Mesothelial cell of epicardium (in vitro differentiated cells): ENCODE measurements around the gene SPON1. TPM values are rescaled to one million over a fixed set of nuclear protein-coding genes. Genes with fewer than 3 reads are reported as not detected.
"Not testable (repeated sequence)": the region's sequence is repeated elsewhere in the genome, so short reads cannot be mapped to it uniquely, and the experiment has no call there.

Experiments used
- DNase-seq, 2 experiments: peaks; one replicate each; pipeline ENCODE4 v3.0.0; 2021; ENCODE audit warnings: low spot score in 2 of 2; ENCODE audit not compliant: unreplicated experiment in 2 of 2
- H3K27ac Mint-ChIP-seq: 2 replicates; pipeline ENCODE4 v1.8.0; 2021; ENCODE audit warnings: mixed read lengths
- H3K27me3 Mint-ChIP-seq: 2 replicates; pipeline ENCODE4 v1.8.0; 2021; ENCODE audit warnings: low read depth, mixed read lengths
- H3K36me3 Mint-ChIP-seq: 2 replicates; pipeline ENCODE4 v1.8.0; 2021; ENCODE audit warnings: mixed read lengths
- H3K4me1 Mint-ChIP-seq: 2 replicates; pipeline ENCODE4 v1.8.0; 2021; ENCODE audit warnings: mixed read lengths
- H3K4me3 Mint-ChIP-seq: 2 replicates; pipeline ENCODE4 v1.8.0; 2021; ENCODE audit warnings: mild to moderate bottlenecking, moderate library complexity, mixed read lengths
- H3K9me3 Mint-ChIP-seq: 2 replicates; pipeline ENCODE4 v1.8.0; 2021; ENCODE audit warnings: mixed read lengths
- CTCF ChIP-seq: fragments of 200-600 bp; sonication (generic); IDR thresholded peaks from one replicate; pipeline ENCODE4 v1.5.0; 2021; ENCODE audit warnings: antibody characterized with exemption; ENCODE audit not compliant: unreplicated experiment
- total RNA-seq: library from RNA; stranded (reverse); gene quantifications from 3 replicates; pipeline ENCODE4 v1.2.1, GENCODE V29; 2021

SPON1 gene
- total RNA-seq, 1 donor from 2014 or later = 30.9 TPM

DNA sequence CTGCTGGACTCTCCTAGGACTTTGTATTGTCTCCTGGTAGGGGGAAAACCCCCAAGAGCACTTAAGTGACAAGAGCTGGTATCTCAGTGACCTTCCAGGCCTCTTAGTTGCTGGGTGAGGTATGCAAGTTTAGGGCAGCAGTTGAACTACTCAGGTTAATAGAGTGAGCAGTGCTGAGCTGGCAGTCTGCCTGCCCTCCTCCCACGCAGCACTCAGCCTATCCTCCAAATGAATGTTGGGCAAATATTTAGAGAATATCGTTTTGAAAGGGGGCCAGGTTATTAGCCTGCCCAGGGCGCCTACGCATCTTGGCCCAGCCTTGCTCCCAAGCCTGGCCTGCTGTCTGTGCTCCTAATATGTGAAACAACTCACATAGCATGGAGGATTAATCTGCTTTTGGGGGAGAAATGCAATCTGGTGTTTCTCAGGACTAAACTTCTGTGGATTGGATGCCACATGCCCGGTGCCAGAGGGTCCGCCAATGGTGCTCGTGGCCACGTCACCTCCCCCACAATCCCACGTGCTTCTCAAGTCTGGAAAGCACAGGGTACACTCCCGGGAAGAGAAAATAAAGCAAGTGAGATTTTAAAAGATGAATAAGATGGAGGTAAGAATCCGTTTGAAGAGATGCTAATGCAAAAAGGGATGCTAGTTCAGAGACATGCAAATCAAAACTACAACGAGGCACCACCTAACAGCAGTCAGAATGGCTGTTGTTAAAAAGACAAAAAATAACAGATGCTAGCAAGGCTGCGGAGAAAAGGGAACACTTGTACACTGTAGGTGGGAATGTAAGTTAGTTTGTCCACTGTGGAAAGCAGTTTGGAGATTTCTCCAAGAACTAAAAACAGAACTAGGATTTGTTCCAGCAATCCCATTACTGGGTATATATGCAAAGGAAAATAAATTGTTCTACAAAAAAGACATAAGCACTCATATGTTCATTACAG is 67.7 kb downstream of the SPON1 start:
- TF ChIP-seq CTCF = no peak
- Mint-ChIP-seq H3K27me3 (peaks cover 2% of the 10 kb centered on the region), H3K4me3 (no peak overlapping the region), H3K4me1 (peaks cover 37% of the 10 kb centered on the region), H3K27ac (peak overlapping the region; percentile 19), H3K36me3 (no peaks in the 10 kb centered on the region), H3K9me3 (no peaks in the 10 kb centered on the region)
- no peak for DNase-seq

DNA sequence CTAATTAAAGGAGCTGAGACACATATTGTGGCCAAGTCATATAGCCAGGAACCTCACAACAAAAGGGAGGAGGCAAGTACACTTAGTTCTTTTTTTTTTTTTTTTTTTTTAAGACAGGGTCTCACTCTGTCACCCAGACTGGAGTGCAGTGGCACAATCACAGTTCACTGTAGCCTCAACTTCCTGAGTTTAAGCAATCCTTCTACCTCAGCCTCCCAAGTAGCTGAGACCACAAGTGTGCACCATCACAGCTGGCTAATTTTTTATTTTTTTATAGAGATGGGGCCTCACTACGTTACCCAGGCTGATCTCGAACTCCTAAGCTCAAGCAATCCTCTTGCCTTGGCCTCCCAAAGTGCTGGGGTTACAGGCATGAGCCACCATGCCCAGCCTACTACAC is 73.0 kb downstream of the SPON1 start:
- H3K27ac Mint-ChIP-seq, H3K36me3 Mint-ChIP-seq, H3K4me3 Mint-ChIP-seq, H3K27me3 Mint-ChIP-seq, DNase-seq, H3K4me1 Mint-ChIP-seq: not testable (repeated sequence)
- H3K9me3 Mint-ChIP-seq = peaks cover 11% of the 10 kb centered on the region

DNA sequence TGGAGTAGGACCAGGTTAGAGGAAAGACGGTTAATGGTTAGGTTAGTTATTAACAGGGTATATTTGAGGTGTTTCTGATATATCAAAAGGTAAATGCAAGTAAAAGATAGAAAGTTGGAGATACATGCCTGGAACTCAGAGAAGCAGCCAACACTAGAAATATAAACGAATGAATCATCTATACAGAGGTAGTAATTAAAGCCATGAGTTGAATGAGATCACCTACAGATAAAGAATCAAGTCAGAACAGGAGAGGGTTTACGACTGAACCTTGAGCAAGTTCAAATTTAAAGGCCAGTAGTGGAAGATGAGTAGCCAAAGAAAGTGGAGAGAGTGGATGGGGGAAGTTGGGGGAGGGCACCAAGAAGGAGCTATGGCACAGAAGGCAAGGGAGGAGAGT is 73.9 kb downstream of the SPON1 start:
- Mint-ChIP-seq H3K36me3 (no peaks in the 10 kb centered on the region), H3K9me3 (peaks cover 11% of the 10 kb centered on the region), H3K4me3 (no peak overlapping the region), H3K27me3 (peaks cover 3% of the 10 kb centered on the region), H3K4me1 (no peaks in the 10 kb centered on the region), H3K27ac (no peak overlapping the region)
- no peak for TF ChIP-seq CTCF
- DNase-seq = no peak

DNA sequence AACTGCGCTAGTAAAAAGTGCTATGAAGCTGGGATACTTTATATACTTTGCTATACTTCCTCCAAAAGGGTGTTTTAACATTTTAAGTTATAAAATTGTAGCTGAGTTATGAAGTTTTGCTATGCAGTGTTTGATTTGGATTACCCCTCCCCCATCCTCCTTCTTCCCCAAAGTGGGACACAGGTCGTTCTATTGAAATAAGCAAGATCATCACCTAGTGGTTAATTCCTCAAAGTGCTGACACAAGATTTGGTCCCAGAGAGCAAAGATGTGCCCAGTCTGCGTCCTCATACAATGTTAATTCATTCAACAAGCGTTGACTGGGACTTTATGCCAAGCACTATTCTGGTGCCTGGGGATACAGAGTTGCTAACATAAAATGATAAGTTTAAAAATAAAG is 78.5 kb downstream of the SPON1 start:
- Mint-ChIP-seq H3K36me3 (no peaks in the 10 kb centered on the region), H3K27me3 (peaks cover 3% of the 10 kb centered on the region), H3K9me3 (peaks cover 11% of the 10 kb centered on the region), H3K4me3 (no peak overlapping the region), H3K4me1 (no peaks in the 10 kb centered on the region), H3K27ac (no peak overlapping the region)
- TF ChIP-seq CTCF = no peak
- no peak for DNase-seq

DNA sequence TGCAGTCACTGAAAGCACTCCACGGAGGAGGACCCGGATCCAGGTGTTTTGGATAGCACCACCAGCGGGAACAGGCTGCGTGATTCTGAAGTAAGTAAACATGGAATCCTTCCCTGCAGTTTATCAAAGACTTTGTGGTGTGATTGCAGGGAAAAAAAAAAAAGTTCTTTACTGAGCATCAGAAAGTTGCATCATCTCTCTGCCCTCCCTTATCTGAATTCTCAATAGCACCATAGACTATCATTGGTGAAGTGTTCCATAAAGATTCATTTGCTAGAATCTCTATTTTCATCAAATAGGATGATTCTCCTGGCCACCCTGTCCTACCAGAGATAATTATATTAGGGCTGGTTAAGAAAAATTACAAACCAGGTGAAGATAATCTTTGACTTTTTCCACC is 79.0 kb downstream of the SPON1 start:
- H3K27me3 Mint-ChIP-seq = peaks cover 3% of the 10 kb centered on the region
- H3K36me3 Mint-ChIP-seq = no peaks in the 10 kb centered on the region
- DNase-seq = no peak
- H3K4me3 Mint-ChIP-seq = no peak overlapping the region
- TF ChIP-seq CTCF = no peak
- H3K27ac Mint-ChIP-seq = no peak overlapping the region
- H3K4me1 Mint-ChIP-seq = no peaks in the 10 kb centered on the region
- peaks cover 11% of the 10 kb centered on the region for H3K9me3 Mint-ChIP-seq

- no peaks in the 10 kb centered on the region for H3K36me3 Mint-ChIP-seq
- no peak for TF ChIP-seq CTCF
- peaks cover 11% of the 10 kb centered on the region for H3K9me3 Mint-ChIP-seq
- no peak overlapping the region for H3K4me3 Mint-ChIP-seq
- H3K27me3 Mint-ChIP-seq = peaks cover 8% of the 10 kb centered on the region
- H3K4me1 Mint-ChIP-seq = no peaks in the 10 kb centered on the region
- H3K27ac Mint-ChIP-seq = no peak overlapping the region
- DNase-seq = no peak
Observed at GRCh38 chr11:14042686-14043465, 80.4 kb downstream of the SPON1 start.
